DMS79 treated with DMSO at 0.1 percent for 48 hours (cell line): ENCODE measurements around the gene OR2V2.

ENCODE experiments used
- DNase-seq: peaks from one replicate; lab custom pipeline; 2025; lab: John Stamatoyannopoulos, UW

The OR2V2 gene

GRCh38 chr5:181207214-181207959, 60.0 kb downstream of the OR2V2 start:
- no peak for DNase-seq

GRCh38 chr5:181207960-181208253, 60.5 kb downstream of the OR2V2 start:
- DNase-seq = no peak
